Tibial artery (tissue), 4 donors: ENCODE results near the gene DCLRE1A.
A peak's percentile ranks its signal among the peaks of the same experiment; 100 is the strongest.

Source experiments
- DNase-seq, 2 donors: peaks; one replicate each; pipeline ENCODE4 v3.0.0-alpha.2; 2019
- H3K27ac ChIP-seq, 2 donors: fragments of 200-600 bp; sonication (generic) in 1 of 2; 1 replicate in 1 of 2; 2 replicates in 1 of 2; pipeline ENCODE4 v1.5.1; 2018 to 2019; ENCODE audit warnings: mild to moderate bottlenecking in 1 of 2
- H3K27me3 ChIP-seq, 2 donors: fragments of 200-600 bp; sonication (generic) in 1 of 2; one replicate each; pipeline versions ENCODE4 v1.5.1 to v1.6.0; 2016 to 2019
- H3K36me3 ChIP-seq, 3 donors: fragments of 200-600 bp; sonication (generic) in 2 of 3; one replicate each; pipeline ENCODE4 v1.5.1; 2016 to 2019; ENCODE audit warnings: mild to moderate bottlenecking in 2 of 3
- H3K4me1 ChIP-seq, 4 donors: fragments of 200-600 bp; sonication (generic) in 2 of 4; 1 replicate in 3 of 4; 2 replicates in 1 of 4; pipeline ENCODE4 v1.5.1; 2016 to 2019
- H3K4me3 ChIP-seq, 2 donors: fragments of 200-600 bp; sonication (generic) in 1 of 2; 1 replicate in 1 of 2; 2 replicates in 1 of 2; pipeline ENCODE4 v1.5.1; 2018 to 2019; ENCODE audit warnings: mild to moderate bottlenecking in 2 of 2
- H3K9me3 ChIP-seq, 3 donors: fragments of 200-600 bp; sonication (generic) in 1 of 3; one replicate each; pipeline ENCODE4 v1.5.1; 2016 to 2019
- CTCF ChIP-seq, 2 experiments: fragments of 200-600 bp in 1 of 2; fragments of 450-650 bp in 1 of 2; IDR thresholded peaks; one replicate each; pipeline ENCODE4 v1.5.1; 2017 to 2019; ENCODE audit warnings: antibody characterized with exemption in 2 of 2, mild to moderate bottlenecking in 1 of 2, moderate library complexity in 1 of 2
- intact Hi-C: fragments of 100-400 bp; cut with DNase I; formaldehyde crosslinking; loops from one replicate; pipeline ENCODE4 v1.15.0; 2023; ENCODE audit warnings: low total_unique reads

DCLRE1A gene

GRCh38 chr10:113854013-113854760 is at the start of gene DCLRE1A, which contains the start of gene NHLRC2:
Gene DCLRE1A, minus strand, starts transcription at chr10:113854082. Its CDS starts 900 bp downstream, at chr10:113853182.
Gene NHLRC2, plus strand, starts transcription at chr10:113854661. Its CDS starts 212 bp downstream, at chr10:113854873.
- intact Hi-C loops, result no loop called here
- no peak for TF ChIP-seq CTCF (IDR thresholded peaks at IDR 0.05)
- H3K27ac ChIP-seq, result peak within 1 kb of the TSS; percentile 74 to 87
- H3K4me3 ChIP-seq, result peak within 1 kb of the TSS; percentile 95 to 97
- peaks cover 0 to 49% (median 24%) of the 10 kb centered on the region in 4 donors for H3K4me1 ChIP-seq
- peak; percentile 75 to 86 for DNase-seq
- no peaks in the 10 kb centered on the region for H3K27me3 ChIP-seq
- no peaks in the 10 kb centered on the region for H3K9me3 ChIP-seq
- no peaks in the 10 kb centered on the region for H3K36me3 ChIP-seq

GRCh38 chr10:113899952-113900598 is 46.2 kb upstream of the DCLRE1A start:
- intact Hi-C loops, result no loop called here
- peaks cover 29 to 54% (median 41%) of the 10 kb centered on the region in 3 donors for H3K36me3 ChIP-seq

GRCh38 chr10:113897693-113898618 is 44.1 kb upstream of the DCLRE1A start:
- H3K4me1 ChIP-seq, result peaks cover 0 to 15% (median 9%) of the 10 kb centered on the region in 4 donors
- no peaks in the 10 kb centered on the region for H3K27me3 ChIP-seq
- no peak overlapping the region for H3K4me3 ChIP-seq
- H3K9me3 ChIP-seq, result no peaks in the 10 kb centered on the region
- intact Hi-C loops, result no loop called here
- H3K27ac ChIP-seq, result no peak overlapping the region
- no peak for TF ChIP-seq CTCF (IDR thresholded peaks at IDR 0.05)
- no peak for DNase-seq
- H3K36me3 ChIP-seq, result peaks cover 22 to 38% (median 25%) of the 10 kb centered on the region in 3 donors

More at GRCh38 chr10:113899952-113900598, 46.2 kb upstream of the DCLRE1A start:
- TF ChIP-seq CTCF (IDR thresholded peaks at IDR 0.05), result no peak
- no peak overlapping the region for H3K27ac ChIP-seq
- H3K4me1 ChIP-seq, result peaks cover 0 to 3% (median 0%) of the 10 kb centered on the region in 4 donors
- H3K9me3 ChIP-seq, result no peaks in the 10 kb centered on the region
- no peaks in the 10 kb centered on the region for H3K27me3 ChIP-seq
- no peak for DNase-seq
- H3K4me3 ChIP-seq, result no peak overlapping the region

DNA sequence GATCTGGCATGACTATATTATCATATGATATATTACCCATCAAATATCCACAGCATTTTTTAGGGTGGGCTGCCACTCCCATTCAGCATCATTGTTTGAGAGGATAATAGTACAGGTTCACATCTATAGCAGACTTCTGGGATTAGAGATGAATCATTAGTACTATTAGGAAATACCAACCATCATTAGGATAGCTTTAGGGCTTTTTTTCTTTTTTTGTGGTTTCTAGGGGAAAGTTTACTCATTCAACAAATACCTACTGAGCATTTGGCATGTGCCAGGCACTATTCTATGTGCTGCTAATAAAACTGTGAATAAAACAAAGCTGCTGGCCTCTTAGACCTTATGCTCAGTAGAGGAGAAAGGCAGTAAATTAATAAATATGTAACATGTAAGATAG is 41.1 kb upstream of the DCLRE1A start:
- H3K27ac ChIP-seq, result no peak overlapping the region
- no peak overlapping the region for H3K4me3 ChIP-seq
- intact Hi-C loops, result no loop called here
- peaks cover 9 to 14% (median 11%) of the 10 kb centered on the region in 3 donors for H3K36me3 ChIP-seq
- no peaks in the 10 kb centered on the region for H3K9me3 ChIP-seq
- no peaks in the 10 kb centered on the region for H3K27me3 ChIP-seq
- peaks cover 0 to 41% (median 9%) of the 10 kb centered on the region in 4 donors for H3K4me1 ChIP-seq
- no peak for TF ChIP-seq CTCF (IDR thresholded peaks at IDR 0.05)
- no peak for DNase-seq

- peaks cover 9 to 14% (median 11%) of the 10 kb centered on the region in 3 donors for H3K36me3 ChIP-seq
- no peak overlapping the region for H3K4me3 ChIP-seq
- intact Hi-C loops, result no loop called here
- no peak overlapping the region for H3K27ac ChIP-seq
- no peaks in the 10 kb centered on the region for H3K9me3 ChIP-seq
- H3K4me1 ChIP-seq, result peaks cover 0 to 41% (median 9%) of the 10 kb centered on the region in 4 donors
- no peak for DNase-seq
- H3K27me3 ChIP-seq, result no peaks in the 10 kb centered on the region
- TF ChIP-seq CTCF (IDR thresholded peaks at IDR 0.05), result no peak
These were observed 40.7 kb upstream of the DCLRE1A start for GRCh38 chr10:113894581-113894980.
